COLO668 (cell line): ENCODE measurements around the gene SCTR.
A peak's percentile ranks its signal among the peaks of the same experiment; 100 is the strongest.
"Not testable (repeated sequence)": the region's sequence is repeated elsewhere in the genome, so short reads cannot be mapped to it uniquely, and the experiment has no call there.

Experiments used
- DNase-seq: peaks from one replicate; lab custom pipeline; 2025; ENCODE audit not compliant: unreplicated experiment; lab: John Stamatoyannopoulos, UW

The SCTR gene

GRCh38 chr2:119417908-119418307 is 106.4 kb downstream of the SCTR start:
- no peak for DNase-seq

- DNase-seq = no peak
Observed at GRCh38 chr2:119416299-119416923, 107.9 kb downstream of the SCTR start.

DNA sequence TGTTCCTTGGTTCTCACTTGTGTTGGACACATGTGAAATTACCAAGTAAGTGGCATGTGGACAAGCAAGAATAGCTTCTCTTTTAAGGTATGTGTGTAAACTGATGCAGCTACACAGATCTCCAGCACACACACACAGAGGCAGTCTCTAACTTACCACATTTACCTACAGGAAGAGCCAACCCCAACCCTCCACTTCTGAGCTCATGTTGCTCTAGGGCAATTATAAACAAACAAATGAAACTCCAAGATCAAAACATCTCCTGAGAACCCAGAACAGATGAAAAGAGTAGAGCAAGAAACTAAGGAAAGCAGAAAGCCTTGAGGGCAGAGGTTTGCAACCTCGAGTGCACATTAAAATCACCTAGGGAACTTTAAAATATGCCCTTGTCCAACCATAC is 108.7 kb downstream of the SCTR start:
- DNase-seq = no peak

- no peak for DNase-seq
Observed at GRCh38 chr2:119414894-119415293, 109.4 kb downstream of the SCTR start.

- DNase-seq = no peak
Observed at GRCh38 chr2:119409506-119409905, 114.8 kb downstream of the SCTR start.

GRCh38 chr2:119408221-119408619 is 116.1 kb downstream of the SCTR start:
- no peak for DNase-seq

GRCh38 chr2:119407430-119408220 is 116.7 kb downstream of the SCTR start:
- DNase-seq = peak; percentile 45

DNA sequence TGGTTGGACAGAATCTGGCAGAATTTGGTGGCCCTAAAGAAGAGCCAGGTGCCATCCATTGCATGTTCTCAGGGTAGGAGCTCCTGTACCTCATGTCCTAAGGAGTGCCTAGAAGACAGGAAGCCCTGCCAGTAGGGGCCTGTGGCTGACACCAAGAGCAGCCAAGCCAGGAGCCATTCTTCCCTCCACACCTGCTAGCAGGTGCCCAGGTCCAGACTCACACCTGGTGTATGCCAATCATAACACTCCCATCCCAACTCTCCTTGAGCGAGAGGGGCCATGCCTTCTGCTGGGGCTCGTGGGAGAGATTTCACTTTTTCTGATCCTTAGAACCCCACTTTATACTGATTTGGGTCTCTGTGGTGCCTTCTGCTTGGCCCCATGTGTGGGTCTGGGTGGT is 119.1 kb downstream of the SCTR start:
- no peak for DNase-seq

- DNase-seq = not testable (repeated sequence)
Observed at GRCh38 chr2:119403618-119404017, 120.7 kb downstream of the SCTR start.

DNA sequence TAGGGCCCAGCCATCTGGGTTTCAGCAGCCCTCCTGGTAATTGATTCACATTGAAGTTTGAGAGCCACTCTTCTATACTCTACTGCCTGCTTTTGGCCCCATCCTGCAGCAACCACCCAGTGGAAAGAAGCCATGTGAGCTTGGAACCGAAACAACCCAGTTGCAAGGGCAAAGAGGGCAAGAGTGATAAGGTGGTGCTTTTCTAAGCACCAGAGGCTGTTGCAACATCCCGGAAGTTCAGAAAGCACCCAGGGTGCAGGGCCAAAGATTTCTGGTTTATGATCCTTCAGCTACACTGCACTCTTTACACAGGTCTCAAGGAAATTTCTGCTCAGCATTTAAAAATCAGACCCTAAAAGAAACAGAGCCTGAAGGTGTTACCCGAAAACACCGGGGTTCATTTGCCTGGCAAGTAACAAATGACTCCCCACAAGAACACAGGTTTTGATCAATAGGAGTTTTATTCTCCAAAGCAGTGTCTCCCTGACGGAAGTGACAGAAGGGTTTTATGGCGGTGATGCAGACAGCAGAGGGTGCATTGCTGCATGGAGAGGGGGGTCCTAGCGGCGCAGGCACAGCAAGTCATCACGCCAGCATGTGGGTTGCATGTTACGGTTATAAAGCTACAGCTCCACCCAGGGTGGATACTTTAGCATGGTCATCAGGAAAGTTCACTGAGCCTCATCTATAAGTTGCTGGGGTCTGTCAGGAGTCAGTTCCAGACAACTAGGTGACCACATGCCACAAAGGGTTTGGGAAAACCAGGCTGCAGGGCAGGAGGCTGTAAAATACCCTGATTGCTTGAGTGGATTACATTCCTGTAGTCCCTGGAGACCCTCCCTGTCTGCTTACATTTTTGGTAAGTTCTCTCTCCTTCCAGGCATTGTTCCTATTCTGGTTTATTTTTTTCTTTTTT is 121.4 kb downstream of the SCTR start:
- DNase-seq = no peak

GRCh38 chr2:119402106-119402505 is 122.2 kb downstream of the SCTR start:
- no peak for DNase-seq

- no peak for DNase-seq
Observed at GRCh38 chr2:119397196-119397595, 127.1 kb downstream of the SCTR start.

GRCh38 chr2:119393971-119394748 is 130.1 kb downstream of the SCTR start:
- DNase-seq = no peak
